PC-9 (cell line): Measurements from ENCODE around the gene SND1.

ENCODE experiments used
- EZH2 ChIP-seq: fragments of 200-600 bp; sonication (generic); IDR thresholded peaks from 2 replicates; pipeline ENCODE4 v1.8.0; 2017; ENCODE audit warnings: antibody characterized with exemption, low read depth
- TF ChIP-seq, protein P1 (sequence below): fragments of 200-600 bp; sonication (generic); conservative IDR thresholded peaks from 2 replicates; pipeline ENCODE4 v1.6.1; 2017; ENCODE audit warnings: mixed run types, antibody characterized with exemption, mild to moderate bottlenecking, moderate library complexity

DNA sequence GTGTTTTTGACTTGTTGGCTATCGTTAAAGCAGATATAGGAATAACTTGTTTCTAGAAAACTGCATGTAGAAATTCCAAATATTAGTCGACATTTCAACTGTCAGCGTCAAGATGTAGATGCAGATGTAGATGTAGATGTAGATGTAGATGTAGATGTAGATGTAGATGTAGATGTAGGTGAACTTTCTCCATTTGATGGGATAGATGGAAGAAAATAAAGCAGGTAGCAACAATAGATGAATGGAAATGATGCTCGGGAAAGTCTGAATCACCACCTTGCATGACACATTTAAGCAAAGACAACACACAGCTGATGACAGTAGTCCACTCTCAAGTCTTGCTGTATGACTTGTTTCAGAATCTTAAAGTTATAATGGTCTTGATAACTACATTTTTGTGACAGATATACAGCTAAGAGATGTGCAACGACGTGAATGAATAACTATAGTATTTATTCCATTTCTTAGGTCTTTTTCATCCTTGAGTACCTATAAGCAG lies 53.5 kb downstream of the SND1 start:
- TF ChIP-seq, protein P1, sequence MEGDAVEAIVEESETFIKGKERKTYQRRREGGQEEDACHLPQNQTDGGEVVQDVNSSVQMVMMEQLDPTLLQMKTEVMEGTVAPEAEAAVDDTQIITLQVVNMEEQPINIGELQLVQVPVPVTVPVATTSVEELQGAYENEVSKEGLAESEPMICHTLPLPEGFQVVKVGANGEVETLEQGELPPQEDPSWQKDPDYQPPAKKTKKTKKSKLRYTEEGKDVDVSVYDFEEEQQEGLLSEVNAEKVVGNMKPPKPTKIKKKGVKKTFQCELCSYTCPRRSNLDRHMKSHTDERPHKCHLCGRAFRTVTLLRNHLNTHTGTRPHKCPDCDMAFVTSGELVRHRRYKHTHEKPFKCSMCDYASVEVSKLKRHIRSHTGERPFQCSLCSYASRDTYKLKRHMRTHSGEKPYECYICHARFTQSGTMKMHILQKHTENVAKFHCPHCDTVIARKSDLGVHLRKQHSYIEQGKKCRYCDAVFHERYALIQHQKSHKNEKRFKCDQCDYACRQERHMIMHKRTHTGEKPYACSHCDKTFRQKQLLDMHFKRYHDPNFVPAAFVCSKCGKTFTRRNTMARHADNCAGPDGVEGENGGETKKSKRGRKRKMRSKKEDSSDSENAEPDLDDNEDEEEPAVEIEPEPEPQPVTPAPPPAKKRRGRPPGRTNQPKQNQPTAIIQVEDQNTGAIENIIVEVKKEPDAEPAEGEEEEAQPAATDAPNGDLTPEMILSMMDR = no peak
- no peak for TF ChIP-seq EZH2
